ENCODE results near the gene PSMC1. TPM values are rescaled to one million over a fixed set of nuclear protein-coding genes. Genes with fewer than 3 reads are reported as not detected.
"Not testable (repeated sequence)": the region's sequence is repeated elsewhere in the genome, so short reads cannot be mapped to it uniquely, and the experiment has no call there.

PSMC1 gene
- 100 to 1,000 TPM in 2 of 3 donors, 10 to 100 TPM in 1; 78.7 to 145 (median 119) TPM for polyA plus RNA-seq

- 0 to 1% (median 0%) methylated on average over 52 to 55 of the region's 55 CpGs for WGBS, 3 donors
- H3K27ac ChIP-seq (ENCODE audit: low read depth, low read length): no peak within 1 kb of the TSS
Observed at GRCh38 chr14:90256354-90257131, at the start of gene PSMC1. Gene PSMC1, plus strand, starts transcription at chr14:90256553. Its CDS starts 45 bp downstream, at chr14:90256598.

DNA sequence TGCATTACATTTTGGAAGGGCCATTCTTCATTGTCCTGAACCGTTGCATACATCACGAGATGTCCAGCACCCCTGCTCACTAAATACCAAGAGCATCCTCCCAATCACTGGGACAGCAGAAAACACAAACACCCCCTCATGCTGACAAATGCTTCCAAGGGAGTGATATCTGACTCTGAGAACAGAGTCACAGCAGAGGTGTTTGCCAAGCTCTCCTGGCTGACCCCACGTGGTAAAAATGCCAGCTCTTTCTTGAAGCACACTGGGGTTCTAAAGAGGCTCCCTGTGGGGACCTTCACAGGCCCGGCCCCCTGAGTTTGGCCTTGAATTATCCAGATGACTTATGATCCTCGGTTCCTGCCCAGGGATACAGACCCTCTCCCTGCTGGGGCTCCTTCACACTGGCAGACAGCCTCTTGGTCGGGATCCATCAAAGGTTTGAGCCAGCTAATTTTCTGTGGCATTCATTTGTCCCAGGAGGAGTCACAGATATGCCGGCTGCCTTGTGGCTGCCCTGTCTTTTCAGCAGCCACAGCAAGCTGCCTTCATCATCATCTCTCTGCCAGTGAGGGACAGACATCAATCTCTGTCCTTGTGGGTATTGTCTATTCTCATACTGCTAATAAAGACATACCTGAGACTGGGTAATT lies 43.1 kb upstream of the PSMC1 start:
- 80 to 81% (median 80%) methylated on average over 7 of the region's 7 CpGs for WGBS, 3 donors
- H3K27ac ChIP-seq (ENCODE audit: low read depth, low read length): no peak overlapping the region

GRCh38 chr14:90228478-90228877 lies 27.9 kb upstream of the PSMC1 start:
- H3K27ac ChIP-seq (ENCODE audit: low read depth, low read length): no peak overlapping the region
- 80 to 85% (median 83%) methylated on average over 4 of the region's 4 CpGs for WGBS, 3 donors

DNA sequence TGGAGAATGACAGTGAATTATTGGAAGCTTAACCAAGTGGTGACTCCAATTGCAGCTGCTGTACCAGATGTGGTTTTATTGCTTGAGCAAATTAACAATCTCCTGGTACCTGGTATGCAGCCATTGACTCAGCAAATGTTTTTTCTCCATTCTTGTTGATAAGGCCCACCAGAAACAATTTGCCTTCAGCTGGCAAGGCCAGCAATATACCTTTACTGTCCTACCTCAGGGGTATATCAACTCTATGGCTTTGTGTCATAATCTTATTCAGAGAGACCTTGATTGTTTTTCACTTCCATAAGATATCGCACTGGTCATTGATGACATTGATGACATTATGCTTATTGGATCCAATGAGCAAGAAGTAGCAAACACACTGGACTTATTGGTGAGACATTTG lies 26.4 kb upstream of the PSMC1 start:
- H3K27ac ChIP-seq (ENCODE audit: low read depth, low read length): not testable (repeated sequence)
- 98 to 100% (median 99%) methylated on average over 1 of the region's 1 CpG for WGBS, 3 donors

GRCh38 chr14:90235179-90235976 lies 21.0 kb upstream of the PSMC1 start:
- H3K27ac ChIP-seq (ENCODE audit: low read depth, low read length): no peak overlapping the region
- WGBS, 3 donors: 12 to 20% (median 16%) methylated on average over 25 of the region's 25 CpGs

DNA sequence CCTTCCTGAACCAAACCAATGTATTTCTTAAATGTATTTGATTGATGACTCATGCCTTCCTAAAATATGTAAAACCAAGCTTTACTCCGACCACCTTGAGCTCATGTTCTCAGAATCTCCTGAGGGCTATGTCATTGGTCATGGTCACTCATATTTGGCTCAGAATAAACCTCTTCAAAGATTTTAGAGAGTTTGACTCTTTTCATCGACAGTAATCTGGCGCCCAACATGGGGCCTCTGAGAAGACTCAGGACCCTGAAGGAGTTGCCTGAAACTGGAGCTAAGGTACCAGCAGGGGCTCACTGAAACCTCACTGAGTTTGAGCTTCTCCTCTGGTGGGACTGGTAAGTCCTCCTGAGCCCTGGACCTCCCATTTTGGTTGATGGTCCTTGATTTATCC lies 17.2 kb upstream of the PSMC1 start:
- no peak overlapping the region for H3K27ac ChIP-seq (ENCODE audit: low read depth, low read length)
- 78 to 82% (median 79%) methylated on average over 3 of the region's 3 CpGs for WGBS, 3 donors

DNA sequence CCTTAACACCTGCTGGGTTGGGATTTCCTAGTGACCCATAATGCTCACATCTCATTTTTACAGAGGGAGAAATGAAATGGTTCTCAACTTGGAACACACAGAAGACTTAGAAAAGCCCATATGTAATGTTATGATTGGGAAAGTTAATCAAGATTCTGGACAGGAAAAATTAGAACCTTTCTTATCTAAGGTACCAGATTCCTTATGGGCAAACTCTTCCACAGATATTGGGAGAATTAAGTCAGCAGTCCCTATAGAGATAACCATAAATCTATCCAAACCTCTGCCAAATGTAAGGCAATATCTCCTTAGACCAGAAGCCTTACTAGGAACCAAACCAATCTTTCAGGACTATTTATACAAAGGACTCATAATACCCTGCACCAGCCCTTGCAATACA lies 13.9 kb upstream of the PSMC1 start:
- H3K27ac ChIP-seq (ENCODE audit: low read depth, low read length): no peak overlapping the region

- 70 to 85% (median 75%) methylated on average over 4 of the region's 4 CpGs for WGBS, 3 donors
- H3K27ac ChIP-seq (ENCODE audit: low read depth, low read length): no peak overlapping the region
Observed at GRCh38 chr14:90246936-90247335, 9.4 kb upstream of the PSMC1 start.

DNA sequence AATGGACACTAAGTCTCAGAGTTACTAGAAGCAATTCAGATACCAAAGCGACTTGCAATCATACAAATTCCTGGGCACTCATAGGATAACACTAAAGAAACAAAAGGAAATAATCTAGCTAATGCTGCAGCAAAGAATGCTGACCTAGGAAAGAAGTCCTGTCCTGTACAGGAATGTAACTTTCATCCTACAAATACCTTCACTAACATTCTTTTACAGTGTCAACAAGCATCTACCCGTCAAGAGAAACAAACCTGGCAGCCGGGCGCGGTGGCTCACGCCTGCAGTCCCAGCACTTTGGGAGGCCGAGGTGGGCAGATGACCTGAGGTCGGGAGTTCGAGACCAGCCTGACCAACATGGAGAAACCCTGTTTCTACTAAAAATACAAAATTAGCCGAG lies 8.9 kb upstream of the PSMC1 start:
- not testable (repeated sequence) for H3K27ac ChIP-seq (ENCODE audit: low read depth, low read length)
- 76 to 92% (median 86%) methylated on average over 10 of the region's 10 CpGs for WGBS, 3 donors

DNA sequence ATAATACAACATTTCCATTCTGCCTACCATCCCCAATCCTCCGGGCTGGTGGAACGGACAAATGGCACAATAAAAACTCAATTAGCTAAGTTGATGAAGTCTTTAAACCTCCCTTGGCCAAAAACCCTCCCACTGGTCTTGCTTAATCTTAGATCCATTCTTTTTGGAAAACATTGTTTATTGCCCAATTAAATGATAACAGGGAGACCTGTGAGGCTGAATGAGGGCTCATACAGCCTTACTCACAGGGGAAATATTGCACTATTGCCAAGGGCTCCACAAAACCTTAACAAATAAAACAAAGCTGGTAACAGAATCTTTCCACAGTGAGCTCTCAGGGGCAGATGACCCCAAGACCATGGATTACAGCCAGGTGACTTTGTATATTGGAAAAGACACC lies 7.8 kb upstream of the PSMC1 start:
- 68 to 80% (median 71%) methylated on average over 2 of the region's 2 CpGs for WGBS, 3 donors
- no peak overlapping the region for H3K27ac ChIP-seq (ENCODE audit: low read depth, low read length)

DNA sequence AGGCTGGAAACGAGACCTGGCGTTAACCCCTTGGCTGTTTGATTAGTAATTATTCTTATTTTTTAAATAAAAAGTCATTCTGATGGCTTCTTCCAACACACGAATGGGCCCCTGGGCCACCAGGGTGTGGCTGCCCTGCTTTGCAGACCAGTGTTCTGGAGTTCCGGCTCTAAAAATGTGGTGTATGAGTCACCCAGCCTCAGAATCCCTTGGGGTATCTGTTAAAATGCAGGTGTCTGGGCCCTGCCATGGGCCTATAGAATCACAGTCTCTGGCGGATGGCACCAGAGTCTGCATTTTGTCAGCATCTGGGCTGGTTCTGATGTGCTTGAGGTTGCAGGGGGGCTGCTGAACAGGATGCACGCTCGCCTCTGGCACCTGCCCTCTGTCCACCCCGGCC lies 2.5 kb upstream of the PSMC1 start:
- no peak overlapping the region for H3K27ac ChIP-seq (ENCODE audit: low read depth, low read length)
- 86 to 91% (median 88%) methylated on average over 8 of the region's 8 CpGs for WGBS, 3 donors

GRCh38 chr14:90255871-90256270 lies 482 bp upstream of the PSMC1 start:
- 24 to 61% (median 55%) methylated on average over 1 of the region's 1 CpG for WGBS, 3 donors
- no peak overlapping the region for H3K27ac ChIP-seq (ENCODE audit: low read depth, low read length)

- 75 to 83% (median 83%) methylated on average over 7 to 8 of the region's 8 CpGs for WGBS, 3 donors
- H3K27ac ChIP-seq (ENCODE audit: low read depth, low read length): no peak overlapping the region
Observed at GRCh38 chr14:90263748-90264449, 7.5 kb downstream of the PSMC1 start.

DNA sequence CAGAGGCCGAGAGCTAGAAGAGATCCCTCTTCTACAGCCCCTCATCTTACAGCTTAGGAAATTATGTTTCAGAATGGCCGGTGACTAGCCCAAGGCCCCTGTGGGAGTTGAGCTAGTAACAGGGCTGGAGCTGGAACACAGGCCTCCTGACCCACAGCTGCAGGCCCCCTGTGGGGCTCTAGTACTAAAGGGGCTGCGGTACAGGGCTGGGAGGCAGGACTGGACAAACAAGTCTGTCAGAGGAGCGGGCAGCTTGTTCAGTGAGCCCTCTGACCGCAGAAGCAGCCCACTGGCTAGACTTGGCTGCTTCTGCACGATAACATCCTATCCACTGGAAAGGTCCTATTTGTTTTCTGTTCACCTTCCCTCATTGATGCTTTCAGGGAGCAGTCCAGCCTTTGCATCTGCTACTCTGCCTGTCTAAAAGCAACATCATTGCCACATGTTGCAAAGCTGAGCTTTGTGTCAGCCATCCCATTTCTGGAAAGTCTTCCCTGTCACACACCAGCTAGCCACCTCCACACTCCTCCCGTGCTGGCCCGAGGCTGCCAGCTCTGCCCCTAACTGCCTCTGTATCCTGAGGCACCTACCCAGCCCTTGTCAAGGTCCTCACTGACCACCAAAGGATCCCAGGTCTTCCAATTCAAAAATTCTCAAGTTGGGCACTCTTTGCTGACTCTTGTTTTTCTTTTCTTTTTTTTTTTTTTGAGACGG lies 10.2 kb downstream of the PSMC1 start:
- 95 to 98% (median 97%) methylated on average over 8 to 9 of the region's 9 CpGs for WGBS, 3 donors

GRCh38 chr14:90268420-90268819 lies 12.1 kb downstream of the PSMC1 start:
- no peak overlapping the region for H3K27ac ChIP-seq (ENCODE audit: low read depth, low read length)
- 88 to 91% (median 89%) methylated on average over 4 of the region's 4 CpGs for WGBS, 3 donors

More for the DNA sequence above, 10.2 kb downstream of the PSMC1 start:
- H3K27ac ChIP-seq (ENCODE audit: low read depth, low read length): no peak overlapping the region

- WGBS, 3 donors: 50 to 83% (median 50%) methylated on average over 9 to 10 of the region's 10 CpGs
- no peak overlapping the region for H3K27ac ChIP-seq (ENCODE audit: low read depth, low read length)
Observed at GRCh38 chr14:90272523-90272922, 16.2 kb downstream of the PSMC1 start.

GRCh38 chr14:90273532-90273931 lies 17.2 kb downstream of the PSMC1 start:
- WGBS, 3 donors: 56 to 61% (median 58%) methylated on average over 8 of the region's 8 CpGs
- H3K27ac ChIP-seq (ENCODE audit: low read depth, low read length): no peak overlapping the region

- H3K27ac ChIP-seq (ENCODE audit: low read depth, low read length): no peak overlapping the region
- WGBS, 3 donors: 74% methylated on average over 9 of the region's 9 CpGs
Observed at GRCh38 chr14:90274019-90274418, 17.7 kb downstream of the PSMC1 start.

All from adipose tissue (tissue), 3 donors.